ENCODE results near the gene CELF4. TPM values are rescaled to one million over a fixed set of nuclear protein-coding genes. Genes with fewer than 3 reads are reported as not detected.

The CELF4 gene
- total and polyA plus RNA-seq, 2 experiments from 2014 or later = 0.24 TPM; not detected in 1

- no peak overlapping the region for H2AFZ ChIP-seq
- no peak overlapping the region for H3K27ac ChIP-seq
- no peaks in the 10 kb centered on the region for H3F3A ChIP-seq (ENCODE audit: insufficient read depth)
- H3K4me3 ChIP-seq = no peak overlapping the region
- H3K4me1 ChIP-seq (ENCODE audit: insufficient read depth) = no peaks in the 10 kb centered on the region
- H4K20me1 ChIP-seq (ENCODE audit: insufficient read depth) = no peaks in the 10 kb centered on the region
- H3K27me3 ChIP-seq (replicated peaks; ENCODE audit: insufficient read depth) = peaks cover 42% of the 10 kb centered on the region
- H3K9ac ChIP-seq = no peak overlapping the region
- no peaks in the 10 kb centered on the region for H3K9me3 ChIP-seq (ENCODE audit: low read depth)
- WGBS, 2 experiments (ENCODE audit: low coverage in 1 of 2, low lambda C conversion rate in 2 of 2, missing lambda C conversion rate in 2 of 2) = 22 to 26% methylated on average over 11 of the region's 11 CpGs
- in situ Hi-C loops (cut with MboI) = no loop called here
- TF ChIP-seq EZH2 (IDR thresholded peaks at IDR 0.05; ENCODE audit: insufficient read depth, poor library complexity, severe bottlenecking) = no peak
- no peak for TF ChIP-seq EZH2phosphoT487 (IDR thresholded peaks at IDR 0.05; ENCODE audit: insufficient read depth, low read depth)
- H3K9me2 ChIP-seq (ENCODE audit: insufficient read depth) = no peaks in the 10 kb centered on the region
- no peaks in the 10 kb centered on the region for H3K36me3 ChIP-seq (ENCODE audit: low read depth)
- H3K79me2 ChIP-seq (ENCODE audit: insufficient read depth) = no peaks in the 10 kb centered on the region
- DNase-seq = no peak
- H3K4me2 ChIP-seq (ENCODE audit: unreplicated experiment) = no peak overlapping the region
These were observed 284.8 kb downstream of the CELF4 start for GRCh38 chr18:37280701-37281393.

- DNase-seq = no peak
- peaks cover 60% of the 10 kb centered on the region for H3K27me3 ChIP-seq (replicated peaks; ENCODE audit: insufficient read depth)
- H3K4me2 ChIP-seq (ENCODE audit: unreplicated experiment) = no peak overlapping the region
- no peak overlapping the region for H3K9ac ChIP-seq
- H3K4me3 ChIP-seq = no peak overlapping the region
- no peak overlapping the region for H2AFZ ChIP-seq
- H3K9me2 ChIP-seq (ENCODE audit: insufficient read depth) = no peaks in the 10 kb centered on the region
- no peaks in the 10 kb centered on the region for H3K36me3 ChIP-seq (ENCODE audit: low read depth)
- TF ChIP-seq EZH2phosphoT487 (IDR thresholded peaks at IDR 0.05; ENCODE audit: insufficient read depth, low read depth) (no peak), EZH2 (IDR thresholded peaks at IDR 0.05; ENCODE audit: insufficient read depth, poor library complexity, severe bottlenecking) (no peak)
- no peak overlapping the region for H3K27ac ChIP-seq
- no peaks in the 10 kb centered on the region for H3K79me2 ChIP-seq (ENCODE audit: insufficient read depth)
- WGBS, 2 experiments (ENCODE audit: low coverage in 1 of 2, low lambda C conversion rate in 2 of 2, missing lambda C conversion rate in 2 of 2) = 43 to 49% methylated on average over 10 of the region's 10 CpGs
- H3F3A ChIP-seq (ENCODE audit: insufficient read depth) = no peaks in the 10 kb centered on the region
- in situ Hi-C loops (cut with MboI) = no loop called here
- no peaks in the 10 kb centered on the region for H3K9me3 ChIP-seq (ENCODE audit: low read depth)
- no peaks in the 10 kb centered on the region for H4K20me1 ChIP-seq (ENCODE audit: insufficient read depth)
- no peaks in the 10 kb centered on the region for H3K4me1 ChIP-seq (ENCODE audit: insufficient read depth)
These were observed 287.8 kb downstream of the CELF4 start for GRCh38 chr18:37277804-37278203.

- no peaks in the 10 kb centered on the region for H3K79me2 ChIP-seq (ENCODE audit: insufficient read depth)
- no peak overlapping the region for H3K27ac ChIP-seq
- no peaks in the 10 kb centered on the region for H3K9me3 ChIP-seq (ENCODE audit: low read depth)
- no peak overlapping the region for H3K4me3 ChIP-seq
- 42 to 45% methylated on average over 10 of the region's 10 CpGs for WGBS, 2 experiments (ENCODE audit: low coverage in 1 of 2, low lambda C conversion rate in 2 of 2, missing lambda C conversion rate in 2 of 2)
- in situ Hi-C loops (cut with MboI) = no loop called here
- TF ChIP-seq EZH2phosphoT487 (IDR thresholded peaks at IDR 0.05; ENCODE audit: insufficient read depth, low read depth) (no peak), EZH2 (IDR thresholded peaks at IDR 0.05; ENCODE audit: insufficient read depth, poor library complexity, severe bottlenecking) (no peak)
- no peaks in the 10 kb centered on the region for H4K20me1 ChIP-seq (ENCODE audit: insufficient read depth)
- H2AFZ ChIP-seq = no peak overlapping the region
- no peak for DNase-seq
- no peaks in the 10 kb centered on the region for H3K36me3 ChIP-seq (ENCODE audit: low read depth)
- no peak overlapping the region for H3K4me2 ChIP-seq (ENCODE audit: unreplicated experiment)
- no peak overlapping the region for H3K9ac ChIP-seq
- H3K9me2 ChIP-seq (ENCODE audit: insufficient read depth) = no peaks in the 10 kb centered on the region
- no peaks in the 10 kb centered on the region for H3F3A ChIP-seq (ENCODE audit: insufficient read depth)
- no peaks in the 10 kb centered on the region for H3K4me1 ChIP-seq (ENCODE audit: insufficient read depth)
- peaks cover 54% of the 10 kb centered on the region for H3K27me3 ChIP-seq (replicated peaks; ENCODE audit: insufficient read depth)
These were observed 289.3 kb downstream of the CELF4 start for GRCh38 chr18:37276111-37276890.

GRCh38 chr18:37275237-37275741 is 290.3 kb downstream of the CELF4 start:
- H3K9me3 ChIP-seq (ENCODE audit: low read depth) = no peaks in the 10 kb centered on the region
- H4K20me1 ChIP-seq (ENCODE audit: insufficient read depth) = no peaks in the 10 kb centered on the region
- in situ Hi-C loops (cut with MboI) = no loop called here
- H3K27me3 ChIP-seq (replicated peaks; ENCODE audit: insufficient read depth) = peaks cover 45% of the 10 kb centered on the region
- no peak overlapping the region for H3K4me2 ChIP-seq (ENCODE audit: unreplicated experiment)
- no peaks in the 10 kb centered on the region for H3F3A ChIP-seq (ENCODE audit: insufficient read depth)
- H3K27ac ChIP-seq = no peak overlapping the region
- H3K36me3 ChIP-seq (ENCODE audit: low read depth) = no peaks in the 10 kb centered on the region
- H3K4me1 ChIP-seq (ENCODE audit: insufficient read depth) = no peaks in the 10 kb centered on the region
- no peak overlapping the region for H2AFZ ChIP-seq
- TF ChIP-seq EZH2phosphoT487 (IDR thresholded peaks at IDR 0.05; ENCODE audit: insufficient read depth, low read depth) (no peak), EZH2 (IDR thresholded peaks at IDR 0.05; ENCODE audit: insufficient read depth, poor library complexity, severe bottlenecking) (no peak)
- no peaks in the 10 kb centered on the region for H3K9me2 ChIP-seq (ENCODE audit: insufficient read depth)
- no peaks in the 10 kb centered on the region for H3K79me2 ChIP-seq (ENCODE audit: insufficient read depth)
- H3K9ac ChIP-seq = no peak overlapping the region
- 9 to 16% methylated on average over 12 to 32 of the region's 32 CpGs for whole genome bisulfite sequencing, 2 experiments (ENCODE audit: low coverage in 1 of 2, low lambda C conversion rate in 2 of 2, missing lambda C conversion rate in 2 of 2)
- H3K4me3 ChIP-seq = no peak overlapping the region
- no peak for DNase-seq

Data from GM23248 (cell line).